Keratinocyte (primary cell): ENCODE data around the gene ATP1A1. TPM values are rescaled to one million over a fixed set of nuclear protein-coding genes. Genes with fewer than 3 reads are reported as not detected.
A peak's percentile ranks its signal among the peaks of the same experiment; 100 is the strongest.

ENCODE experiments used
- DNase-seq: peaks from one replicate; pipeline ENCODE4 v3.0.0-alpha.2; 2011; ENCODE audit warnings: low read depth, missing footprints, low spot score
- FAIRE-seq: peaks from 2 replicates; lab custom pipeline; 2011; peaks lifted over from hg19 to GRCh38; lab: Jason Lieb, UNC
- H2AFZ ChIP-seq: 2 replicates; pipeline ENCODE4 v1.6.0; 2012; ENCODE audit warnings: low read length, control low read depth, inconsistent platforms; ENCODE audit not compliant: control insufficient read depth
- H3K27ac ChIP-seq: 2 replicates; pipeline ENCODE4 v1.5.1; 2011; ENCODE audit warnings: low read length; ENCODE audit not compliant: control insufficient read depth, insufficient read depth
- H3K27me3 ChIP-seq: 3 replicates; pipeline ENCODE4 v1.6.0; 2011; ENCODE audit warnings: low read length; ENCODE audit not compliant: control insufficient read depth, insufficient read depth; ENCODE audit errors: extremely low read depth
- H3K36me3 ChIP-seq, 2 experiments: 2 replicates in 1 of 2; 3 replicates in 1 of 2; pipeline ENCODE4 v1.5.1; 2011; ENCODE audit warnings: low read length in 2 of 2, mild to moderate bottlenecking in 1 of 2; ENCODE audit not compliant: control insufficient read depth in 2 of 2, insufficient read depth in 2 of 2; ENCODE audit errors: extremely low read depth in 1 of 2
- H3K4me1 ChIP-seq: 3 replicates; pipeline ENCODE4 v1.5.1; 2011; ENCODE audit warnings: low read length; ENCODE audit not compliant: control insufficient read depth, insufficient read depth; ENCODE audit errors: extremely low read depth
- H3K4me2 ChIP-seq: 3 replicates; pipeline ENCODE4 v1.6.0; 2011; ENCODE audit warnings: low read depth, low read length; ENCODE audit not compliant: control insufficient read depth, insufficient read depth; ENCODE audit errors: extremely low read depth
- H3K4me3 ChIP-seq, 3 experiments: fragments of 200-600 bp in 1 of 3; sonication (generic) in 1 of 3; 2 replicates in 2 of 3; 3 replicates in 1 of 3; pipeline ENCODE4 v1.5.1; 2011 to 2016; ENCODE audit warnings: low read length in 3 of 3, mild to moderate bottlenecking in 3 of 3, control low read depth in 2 of 3, inconsistent platforms in 1 of 3, low read depth in 1 of 3, mixed read lengths in 1 of 3, mixed run types in 1 of 3, moderate library complexity in 1 of 3; ENCODE audit not compliant: control insufficient read depth in 2 of 3, insufficient read depth in 2 of 3; ENCODE audit errors: extremely low read depth in 1 of 3
- H3K79me2 ChIP-seq: 2 replicates; pipeline ENCODE4 v1.6.0; 2012; ENCODE audit warnings: low read length; ENCODE audit not compliant: control insufficient read depth, insufficient read depth
- H3K9ac ChIP-seq: 3 replicates; pipeline ENCODE4 v1.6.0; 2011; ENCODE audit warnings: low read length; ENCODE audit not compliant: control insufficient read depth, insufficient read depth; ENCODE audit errors: extremely low read depth
- H3K9me1 ChIP-seq: 3 replicates; pipeline ENCODE4 v1.6.0; 2011; ENCODE audit warnings: low read length; ENCODE audit not compliant: control insufficient read depth, insufficient read depth; ENCODE audit errors: extremely low read depth
- H3K9me3 ChIP-seq: 2 replicates; pipeline ENCODE4 v1.5.1; 2012; ENCODE audit warnings: low read depth, low read length; ENCODE audit not compliant: control insufficient read depth
- H4K20me1 ChIP-seq: 3 replicates; pipeline ENCODE4 v1.6.0; 2011; ENCODE audit warnings: low read length; ENCODE audit not compliant: control insufficient read depth, insufficient read depth; ENCODE audit errors: extremely low read depth
- CTCF ChIP-seq, 3 experiments: IDR thresholded peaks in 1 of 3; conservative IDR thresholded peaks in 1 of 3; optimal IDR thresholded peaks in 1 of 3; 2 replicates in 2 of 3; 3 replicates in 1 of 3; pipeline versions ENCODE3 to v1.5.1; 2011; ENCODE audit warnings: low read length in 3 of 3, mild to moderate bottlenecking in 3 of 3, moderate library complexity in 2 of 3, control low read depth in 1 of 3, inconsistent platforms in 1 of 3; ENCODE audit not compliant: insufficient read depth in 2 of 3; ENCODE audit errors: extremely low read depth in 1 of 3
- EZH2 ChIP-seq: IDR thresholded peaks from one replicate; pipeline ENCODE4 v1.6.1; 2012; ENCODE audit warnings: inconsistent platforms, mild to moderate bottlenecking, low read length, moderate library complexity
- dilution Hi-C: fragments of 300-500 bp; cut with MboI; formaldehyde crosslinking; loops from one replicate; pipeline ENCODE4 v1.7.0; 2020; ENCODE audit warnings: low sequenced_read_pairs; ENCODE audit not compliant: extremely low pct_ligation_motif_present
- polyA plus RNA-seq, 5 experiments: library from polyadenylated mRNA; depleted of rRNA in 3 of 5; stranded (reverse) in 3 of 5; stranded (forward) in 1 of 5; unstranded in 1 of 5; fragments of >200 nt; gene quantifications; 1 replicate in 1 of 5; 2 replicates in 3 of 5; 3 replicates in 1 of 5; pipeline versions ENCODE4 v1.2.1 to v1.2.3, GENCODE V29; 2011 to 2012; ENCODE audit warnings: missing spikeins in 2 of 5, low read depth in 1 of 5, low replicate concordance in 1 of 5

The ATP1A1 gene
- polyA plus RNA-seq, 1 donor (not counting 4 experiments of a cell fraction or from before 2014, with no cell fraction given): 357 TPM

GRCh38 chr1:116356673-116357072 is 16.4 kb upstream of the ATP1A1 start:
- no peak overlapping the region for H3K27ac ChIP-seq
- H3K9ac ChIP-seq: no peak overlapping the region
- FAIRE-seq: no peak
- H3K36me3 ChIP-seq: no peaks in the 10 kb centered on the region
- no peaks in the 10 kb centered on the region for H3K9me3 ChIP-seq
- no peak for TF ChIP-seq CTCF (optimal IDR thresholded peaks at IDR 0.05 in 1 of 3, IDR thresholded peaks at IDR 0.05 in 1 of 3, conservative IDR thresholded peaks at IDR 0.05 in 1 of 3; ENCODE audit: extremely low read depth in 1 of 3, insufficient read depth in 2 of 3, low read length in 3 of 3)
- TF ChIP-seq EZH2: no peak
- no peak overlapping the region for H2AFZ ChIP-seq
- no peaks in the 10 kb centered on the region for H3K79me2 ChIP-seq
- no peak overlapping the region for H3K4me2 ChIP-seq
- no peak overlapping the region for H3K4me3 ChIP-seq
- H4K20me1 ChIP-seq: no peaks in the 10 kb centered on the region
- H3K9me1 ChIP-seq: no peaks in the 10 kb centered on the region
- no peaks in the 10 kb centered on the region for H3K27me3 ChIP-seq
- H3K4me1 ChIP-seq: peaks cover 14% of the 10 kb centered on the region
- dilution Hi-C loops: no loop called here
- DNase-seq: no peak

- H3K4me3 ChIP-seq: no peak overlapping the region
- no peaks in the 10 kb centered on the region for H4K20me1 ChIP-seq
- no peak overlapping the region for H2AFZ ChIP-seq
- peaks cover 13% of the 10 kb centered on the region for H3K4me1 ChIP-seq
- H3K36me3 ChIP-seq: no peaks in the 10 kb centered on the region
- no peak overlapping the region for H3K9ac ChIP-seq
- H3K4me2 ChIP-seq: no peak overlapping the region
- H3K9me3 ChIP-seq: no peaks in the 10 kb centered on the region
- no peaks in the 10 kb centered on the region for H3K9me1 ChIP-seq
- H3K79me2 ChIP-seq: no peaks in the 10 kb centered on the region
- H3K27me3 ChIP-seq: no peaks in the 10 kb centered on the region
- H3K27ac ChIP-seq: no peak overlapping the region
- DNase-seq: no peak
- dilution Hi-C loops: no loop called here
- peak; percentile 34 for FAIRE-seq
- no peak for TF ChIP-seq CTCF (optimal IDR thresholded peaks at IDR 0.05 in 1 of 3, IDR thresholded peaks at IDR 0.05 in 1 of 3, conservative IDR thresholded peaks at IDR 0.05 in 1 of 3; ENCODE audit: extremely low read depth in 1 of 3, insufficient read depth in 2 of 3, low read length in 3 of 3)
- TF ChIP-seq EZH2: no peak
Observed at GRCh38 chr1:116357487-116357886, 15.6 kb upstream of the ATP1A1 start.
